ENCODE data around the gene DNM1L. TPM values are rescaled to one million over a fixed set of nuclear protein-coding genes. Genes with fewer than 3 reads are reported as not detected.
A peak's percentile ranks its signal among the peaks of the same experiment; 100 is the strongest.

DNM1L gene
- total RNA-seq, 4 donors from 2014 or later, result 66.9 to 109 (median 88.3) TPM

DNA sequence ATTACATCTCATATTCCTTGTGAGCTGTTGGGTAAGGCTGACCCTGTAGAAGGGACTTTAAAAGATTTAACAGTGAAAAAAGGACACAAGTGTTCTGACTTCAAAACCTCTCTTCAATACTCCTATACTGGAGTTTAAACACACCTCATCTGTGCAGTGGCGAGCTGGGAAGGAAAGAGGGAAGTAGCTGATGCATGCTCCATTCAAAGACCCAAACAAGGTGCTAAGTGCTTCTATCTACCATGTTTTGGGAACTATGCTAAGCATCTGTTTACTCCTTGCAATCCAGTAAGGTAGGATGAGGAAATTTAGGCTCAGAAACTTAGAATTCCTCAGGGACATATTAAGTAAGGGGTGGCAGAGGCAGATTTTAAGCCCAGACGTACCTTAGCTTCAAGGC, 16.4 kb upstream of the DNM1L start:
- Histone ChIP-seq H3K27ac (no peak overlapping the region), H3K9me3 (no peaks in the 10 kb centered on the region), H3K27me3 (no peaks in the 10 kb centered on the region), H3K4me1 (peaks cover 0 to 15% (median 7%) of the 10 kb centered on the region in 3 donors), H3K36me3 (no peaks in the 10 kb centered on the region), H3K4me3 (no peak overlapping the region)
- ATAC-seq, result no peak
- WGBS, 2 donors (ENCODE audit: low coverage in 1 of 2), result 92 to 96% methylated on average over 2 of the region's 2 CpGs
- TF ChIP-seq POLR2AphosphoS5 (IDR thresholded peaks at IDR 0.05) (no peak), EP300 (IDR thresholded peaks at IDR 0.05) (no peak), POLR2A (IDR thresholded peaks at IDR 0.05) (no peak)
- TF ChIP-seq, protein P1, sequence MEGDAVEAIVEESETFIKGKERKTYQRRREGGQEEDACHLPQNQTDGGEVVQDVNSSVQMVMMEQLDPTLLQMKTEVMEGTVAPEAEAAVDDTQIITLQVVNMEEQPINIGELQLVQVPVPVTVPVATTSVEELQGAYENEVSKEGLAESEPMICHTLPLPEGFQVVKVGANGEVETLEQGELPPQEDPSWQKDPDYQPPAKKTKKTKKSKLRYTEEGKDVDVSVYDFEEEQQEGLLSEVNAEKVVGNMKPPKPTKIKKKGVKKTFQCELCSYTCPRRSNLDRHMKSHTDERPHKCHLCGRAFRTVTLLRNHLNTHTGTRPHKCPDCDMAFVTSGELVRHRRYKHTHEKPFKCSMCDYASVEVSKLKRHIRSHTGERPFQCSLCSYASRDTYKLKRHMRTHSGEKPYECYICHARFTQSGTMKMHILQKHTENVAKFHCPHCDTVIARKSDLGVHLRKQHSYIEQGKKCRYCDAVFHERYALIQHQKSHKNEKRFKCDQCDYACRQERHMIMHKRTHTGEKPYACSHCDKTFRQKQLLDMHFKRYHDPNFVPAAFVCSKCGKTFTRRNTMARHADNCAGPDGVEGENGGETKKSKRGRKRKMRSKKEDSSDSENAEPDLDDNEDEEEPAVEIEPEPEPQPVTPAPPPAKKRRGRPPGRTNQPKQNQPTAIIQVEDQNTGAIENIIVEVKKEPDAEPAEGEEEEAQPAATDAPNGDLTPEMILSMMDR (IDR thresholded peaks at IDR 0.05), result no peak

GRCh38 chr12:32666018-32666417, 13.1 kb upstream of the DNM1L start:
- H3K27ac ChIP-seq, result no peak overlapping the region
- TF ChIP-seq EP300 (IDR thresholded peaks at IDR 0.05) (no peak), POLR2A (IDR thresholded peaks at IDR 0.05) (no peak), POLR2AphosphoS5 (IDR thresholded peaks at IDR 0.05) (no peak)
- TF ChIP-seq, protein P1 (IDR thresholded peaks at IDR 0.05), result no peak
- no peak for ATAC-seq
- WGBS, 2 donors (ENCODE audit: low coverage in 1 of 2), result 61 to 79% methylated on average over 3 to 5 of the region's 14 CpGs
- no peak overlapping the region for H3K4me3 ChIP-seq
- peaks cover 0 to 3% (median 0%) of the 10 kb centered on the region in 3 donors for H3K9me3 ChIP-seq
- H3K4me1 ChIP-seq, result peaks cover 0 to under 1% (median 0%) of the 10 kb centered on the region in 3 donors
- no peaks in the 10 kb centered on the region for H3K36me3 ChIP-seq
- no peaks in the 10 kb centered on the region for H3K27me3 ChIP-seq

- 100% methylated on average over 1 of the region's 1 CpG for WGBS, 2 donors (ENCODE audit: low coverage in 1 of 2)
- H3K27ac ChIP-seq, result no peak overlapping the region
- no peaks in the 10 kb centered on the region for H3K27me3 ChIP-seq
- peaks cover 0 to 10% (median 0%) of the 10 kb centered on the region in 3 donors for H3K4me1 ChIP-seq
- no peak for ATAC-seq
- no peak overlapping the region for H3K4me3 ChIP-seq
- peaks cover 0 to 3% (median 0%) of the 10 kb centered on the region in 3 donors for H3K9me3 ChIP-seq
- H3K36me3 ChIP-seq, result no peaks in the 10 kb centered on the region
- no peak for TF ChIP-seq POLR2A (IDR thresholded peaks at IDR 0.05)
- no peak for TF ChIP-seq EP300 (IDR thresholded peaks at IDR 0.05)
- TF ChIP-seq, protein P1 (IDR thresholded peaks at IDR 0.05), result no peak
- TF ChIP-seq POLR2AphosphoS5 (IDR thresholded peaks at IDR 0.05), result no peak
These were observed 9.5 kb upstream of the DNM1L start for GRCh38 chr12:32669584-32669983.

GRCh38 chr12:32671930-32672780, 6.9 kb upstream of the DNM1L start:
- ATAC-seq, result peak; percentile 81

More at GRCh38 chr12:32671930-32672780, 6.9 kb upstream of the DNM1L start:
- H3K4me3 ChIP-seq, result no peak overlapping the region
- peaks cover 0 to 10% (median 0%) of the 10 kb centered on the region in 3 donors for H3K4me1 ChIP-seq
- 6 to 21% methylated on average over 9 to 11 of the region's 11 CpGs for WGBS, 2 donors (ENCODE audit: low coverage in 1 of 2)
- no peak for TF ChIP-seq POLR2A (IDR thresholded peaks at IDR 0.05)
- TF ChIP-seq, protein P1 (IDR thresholded peaks at IDR 0.05), result peak in 3 of 4 experiments; percentile 59 to 66 (median 65)
- peak; percentile 38 for TF ChIP-seq POLR2AphosphoS5 (IDR thresholded peaks at IDR 0.05)
- no peak for TF ChIP-seq EP300 (IDR thresholded peaks at IDR 0.05)
- no peak overlapping the region for H3K27ac ChIP-seq
- no peaks in the 10 kb centered on the region for H3K27me3 ChIP-seq
- no peaks in the 10 kb centered on the region for H3K36me3 ChIP-seq
- H3K9me3 ChIP-seq, result peaks cover 0 to 3% (median 0%) of the 10 kb centered on the region in 3 donors

Measured in gastroesophageal sphincter (tissue), 4 donors.